EL (cell line): ENCODE measurements around the gene SNRPB.

ENCODE experiments used
- DNase-seq: peaks from one replicate; pipeline ENCODE4 v3.0.0-alpha.2; 2016

The SNRPB gene

DNA sequence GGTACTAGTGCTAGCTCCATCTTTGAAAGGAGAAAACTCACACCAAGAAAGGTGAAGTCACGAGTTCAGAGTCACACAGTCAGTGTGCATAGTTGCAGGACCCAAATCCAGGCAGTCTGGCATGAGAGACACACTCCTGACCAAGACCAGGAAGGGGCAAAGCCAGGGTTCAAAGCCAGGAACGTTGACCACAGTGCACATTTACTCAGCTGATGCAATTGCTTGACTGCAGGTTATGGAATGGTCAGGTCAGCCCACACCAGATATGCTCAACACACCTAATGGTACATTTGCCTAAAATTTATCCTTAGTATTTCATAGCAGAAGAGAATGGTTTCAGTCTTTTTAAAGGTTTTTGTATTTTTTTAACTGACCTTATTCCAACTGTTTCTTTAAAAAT is 52.2 kb downstream of the SNRPB start:
- no peak for DNase-seq

DNA sequence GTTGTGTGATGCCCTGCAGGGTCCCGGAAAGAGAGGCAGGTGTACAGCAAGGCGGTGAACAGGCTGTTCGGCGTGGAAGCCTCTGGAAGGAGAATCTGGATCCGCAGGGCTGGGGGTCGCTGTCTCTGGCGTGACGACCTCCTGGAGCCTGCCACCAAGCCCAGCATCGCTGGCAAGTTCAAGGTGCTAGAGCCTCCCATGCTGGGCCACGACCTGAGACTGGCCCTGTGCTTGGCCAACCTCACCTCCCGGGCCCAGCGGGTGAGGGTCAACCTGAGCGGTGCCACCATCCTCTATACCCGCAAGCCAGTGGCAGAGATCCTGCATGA is 53.4 kb downstream of the SNRPB start:
- DNase-seq, result no peak

DNA sequence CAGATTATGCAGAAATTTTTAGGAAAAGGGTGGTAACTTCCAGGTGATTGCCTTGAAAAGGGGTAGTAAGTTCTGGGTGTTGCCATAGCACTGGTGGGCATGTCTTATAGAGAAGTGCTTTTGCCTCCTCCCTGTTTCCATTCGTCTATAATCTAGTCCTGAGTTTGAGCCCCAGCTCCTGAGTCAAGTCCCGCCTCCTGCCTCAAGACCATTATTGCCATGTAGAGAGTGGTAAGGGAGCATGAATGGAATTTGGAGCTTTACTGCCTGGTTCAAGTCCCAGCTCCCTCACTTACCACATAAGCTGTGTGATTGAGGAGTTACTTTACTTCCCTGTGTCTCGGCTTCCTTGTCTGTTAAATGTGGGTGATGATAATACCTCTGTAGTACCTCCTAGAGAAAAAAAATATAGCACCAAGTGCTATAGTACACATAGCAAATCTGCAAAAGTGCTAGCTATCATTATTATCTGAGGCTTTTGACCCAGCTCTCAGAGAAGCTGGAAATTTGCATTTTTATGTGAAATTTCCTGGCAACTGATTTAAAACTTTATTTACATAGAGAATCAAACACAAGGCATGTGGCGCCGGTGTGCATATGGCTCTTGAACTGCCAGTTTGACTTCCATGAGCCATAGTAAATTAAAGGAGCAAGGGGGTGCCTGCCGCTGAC is 53.9 kb downstream of the SNRPB start:
- DNase-seq, result no peak
